Tibial nerve (tissue), 4 donors: ENCODE data around the gene METTL24.

Source experiments
- CTCF ChIP-seq, 5 experiments: fragments of 200-600 bp in 3 of 5; fragments of 450-650 bp in 2 of 5; sonication (generic) in 3 of 5; IDR thresholded peaks; one replicate each; pipeline ENCODE4 v1.5.1; 2016 to 2019; ENCODE audit warnings: antibody characterized with exemption in 5 of 5, mild to moderate bottlenecking in 3 of 5, moderate library complexity in 2 of 5
- EP300 ChIP-seq, 2 donors: sonication (generic); formaldehyde crosslinking; IDR thresholded peaks; one replicate each; pipeline ENCODE4 v1.6.1; 2017; ENCODE audit warnings: antibody characterized with exemption in 2 of 2, mild to moderate bottlenecking in 1 of 2
- POLR2A ChIP-seq, 2 donors: fragments of 450-650 bp; IDR thresholded peaks; one replicate each; pipeline ENCODE4 v1.6.1; 2017; ENCODE audit warnings: antibody characterized with exemption in 2 of 2, mild to moderate bottlenecking in 2 of 2, moderate library complexity in 2 of 2

- TF ChIP-seq CTCF (IDR thresholded peaks at IDR 0.05) (no peak), POLR2A (IDR thresholded peaks at IDR 0.05) (no peak), EP300 (IDR thresholded peaks at IDR 0.05) (no peak)
Measured at GRCh38 chr6:110284855-110285254, 73.3 kb downstream of the METTL24 start.
